Small intestine (tissue), 7 donors: ENCODE measurements around the gene HPS4. TPM values are rescaled to one million over a fixed set of nuclear protein-coding genes. Genes with fewer than 3 reads are reported as not detected.
"Not testable (repeated sequence)": the region's sequence is repeated elsewhere in the genome, so short reads cannot be mapped to it uniquely, and the experiment has no call there.

Experiments
- DNase-seq, 2 donors: peaks; one replicate each; pipeline versions ENCODE4 v3.0.0 to v3.0.0-alpha.2; 2013
- FAIRE-seq: peaks from 2 replicates; lab custom pipeline; 2012; peaks lifted over from hg19 to GRCh38; lab: Jason Lieb, UNC
- H3K27ac ChIP-seq, 3 donors: one replicate each; pipeline ENCODE4 v1.5.1; 2013; ENCODE audit warnings: low read length in 2 of 3, mild to moderate bottlenecking in 2 of 3, control low read depth in 1 of 3, inconsistent platforms in 1 of 3, low read depth in 1 of 3, moderate library complexity in 1 of 3
- H3K27me3 ChIP-seq, 3 donors: one replicate each; pipeline ENCODE4 v1.6.1; 2013; ENCODE audit warnings: low read length in 3 of 3, inconsistent platforms in 1 of 3; ENCODE audit not compliant: control insufficient read depth in 3 of 3, insufficient read depth in 3 of 3
- H3K36me3 ChIP-seq, 3 donors: one replicate each; pipeline ENCODE4 v1.6.1; 2013; ENCODE audit warnings: low read length in 3 of 3, inconsistent platforms in 1 of 3, low read depth in 1 of 3, mild to moderate bottlenecking in 1 of 3, moderate library complexity in 1 of 3; ENCODE audit not compliant: control insufficient read depth in 3 of 3, insufficient read depth in 2 of 3
- H3K4me1 ChIP-seq, 3 donors: one replicate each; pipeline ENCODE4 v1.6.1; 2013; ENCODE audit warnings: low read length in 2 of 3, inconsistent platforms in 1 of 3, low read depth in 1 of 3, mild to moderate bottlenecking in 1 of 3, moderate library complexity in 1 of 3; ENCODE audit not compliant: control insufficient read depth in 3 of 3, insufficient read depth in 2 of 3
- H3K4me3 ChIP-seq, 3 donors: one replicate each; pipeline ENCODE4 v1.5.1; 2013; ENCODE audit warnings: low read length in 3 of 3, control low read depth in 1 of 3, inconsistent platforms in 1 of 3, low read depth in 1 of 3, mild to moderate bottlenecking in 1 of 3, moderate library complexity in 1 of 3
- H3K9me3 ChIP-seq, 2 donors: one replicate each; pipeline ENCODE4 v1.6.1; 2013; ENCODE audit warnings: low read depth in 1 of 2, low read length in 1 of 2; ENCODE audit not compliant: control insufficient read depth in 2 of 2, insufficient read depth in 1 of 2
- WGBS, 3 donors: extraction: QIAGEN DNeasy Blood & Tissue Kit; methylation state at CpG; one replicate each; pipeline ENCODE4 v1.1.7; 2013; 5-methylcytosine and 5-hydroxymethylcytosine counted together
- polyA plus RNA-seq, 4 donors: library from polyadenylated mRNA; stranded (reverse) in 3 of 4; unstranded in 1 of 4; fragments of 200-250 nt in 3 of 4; fragments of 120-200 nt in 1 of 4; gene quantifications; one replicate each; pipeline versions ENCODE4 v1.2.1 to v1.2.3, GENCODE V29; 2013
- donor health status: healthy with polysubstance abuse.
- donor health status: control.
- donor health status: control.
- donor health status: Bipolar disorder and iron deficiency.
- donor health status: healthy.

Gene HPS4
- polyA plus RNA-seq, 4 donors, result 9.8 to 49.2 (median 14.3) TPM

DNA sequence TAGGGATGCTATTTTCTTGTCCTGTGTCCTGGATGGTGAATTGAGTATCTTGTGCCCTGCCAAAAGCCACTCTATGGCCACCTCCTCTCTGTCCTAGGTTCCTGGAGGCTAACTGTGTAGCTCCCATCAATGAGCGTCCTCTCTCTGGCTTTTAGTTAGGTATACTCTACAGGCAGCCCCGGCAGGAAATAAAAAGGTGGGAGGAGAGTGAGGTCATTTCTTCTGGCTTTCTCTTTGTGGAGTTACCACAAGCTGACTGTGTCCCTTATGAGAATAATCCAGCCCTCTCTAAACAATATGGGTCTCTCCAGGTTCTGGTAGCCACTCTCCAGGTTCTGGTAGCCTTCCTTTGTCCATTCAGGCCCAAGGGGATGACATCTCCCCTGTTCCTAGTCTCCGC, 66.2 kb downstream of the HPS4 start:
- no peak for DNase-seq
- WGBS, 3 donors, result 63 to 86% (median 76%) methylated on average over 3 of the region's 3 CpGs

DNA sequence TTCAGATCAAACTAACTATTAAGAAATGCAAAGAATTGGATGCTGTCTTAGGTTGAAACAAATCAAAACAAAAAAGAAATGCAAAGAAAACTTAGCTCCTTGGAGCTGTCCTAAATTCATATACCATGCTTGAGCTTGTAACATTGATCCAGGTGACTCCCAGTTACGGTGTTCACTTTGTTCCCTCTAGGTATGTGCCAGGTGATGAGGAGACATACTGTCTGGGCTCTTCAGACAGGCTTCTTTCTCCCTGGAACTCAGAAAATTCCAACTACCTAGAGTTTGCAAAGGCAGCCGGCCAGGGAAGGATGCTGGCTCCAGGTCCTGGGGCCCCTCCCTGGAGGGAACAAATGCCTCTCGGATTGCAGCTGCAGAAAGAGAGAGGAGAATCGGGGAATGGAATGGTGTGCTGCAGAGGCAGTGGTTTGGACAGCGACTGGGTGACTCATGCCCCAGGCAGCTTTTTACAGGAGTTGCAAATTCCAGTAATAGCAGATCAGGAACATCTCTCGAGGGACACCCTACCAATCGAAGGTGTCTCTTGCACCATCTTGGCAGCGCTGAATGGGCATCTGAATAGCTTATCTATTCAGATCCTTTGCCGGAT, 66.8 kb downstream of the HPS4 start:
- DNase-seq, result no peak
- H3K36me3 ChIP-seq, result no peaks in the 10 kb centered on the region
- peaks cover 0 to 9% (median 0%) of the 10 kb centered on the region in 3 donors for H3K27me3 ChIP-seq
- H3K27ac ChIP-seq, result no peak overlapping the region
- H3K4me1 ChIP-seq, result no peaks in the 10 kb centered on the region
- WGBS, 3 donors, result 31 to 54% (median 46%) methylated on average over 9 of the region's 9 CpGs
- H3K9me3 ChIP-seq, result no peaks in the 10 kb centered on the region
- FAIRE-seq, result no peak
- no peak overlapping the region for H3K4me3 ChIP-seq

More for the DNA sequence above, 66.2 kb downstream of the HPS4 start:
- Histone ChIP-seq H3K36me3 (no peaks in the 10 kb centered on the region), H3K27me3 (peaks cover 0 to 9% (median 0%) of the 10 kb centered on the region in 3 donors), H3K4me1 (no peaks in the 10 kb centered on the region), H3K4me3 (no peak overlapping the region), H3K9me3 (no peaks in the 10 kb centered on the region), H3K27ac (no peak overlapping the region)
- no peak for FAIRE-seq

DNA sequence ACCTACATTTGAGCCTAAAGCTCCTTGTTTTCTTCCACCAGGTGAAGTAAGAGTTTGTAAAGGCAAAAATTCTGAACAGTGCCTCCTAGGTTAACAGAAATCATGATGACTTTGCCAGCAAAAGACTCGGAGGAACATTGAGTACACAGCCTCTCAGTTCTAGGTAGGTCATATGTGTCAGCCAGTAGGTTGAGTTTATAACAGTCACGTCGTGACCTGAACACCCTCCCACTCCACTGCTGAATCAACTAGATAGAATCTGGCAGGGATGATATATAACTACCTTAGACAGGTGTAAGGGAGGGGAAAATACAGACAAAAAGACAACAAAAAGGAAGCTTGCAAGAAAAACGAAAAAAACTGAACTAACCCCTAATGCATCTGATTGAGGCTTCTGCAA, 67.3 kb downstream of the HPS4 start:
- H3K27me3 ChIP-seq, result peaks cover 0 to 9% (median 0%) of the 10 kb centered on the region in 3 donors
- no peak for FAIRE-seq
- WGBS, 3 donors, result 49 to 66% (median 51%) methylated on average over 4 of the region's 4 CpGs

DNA sequence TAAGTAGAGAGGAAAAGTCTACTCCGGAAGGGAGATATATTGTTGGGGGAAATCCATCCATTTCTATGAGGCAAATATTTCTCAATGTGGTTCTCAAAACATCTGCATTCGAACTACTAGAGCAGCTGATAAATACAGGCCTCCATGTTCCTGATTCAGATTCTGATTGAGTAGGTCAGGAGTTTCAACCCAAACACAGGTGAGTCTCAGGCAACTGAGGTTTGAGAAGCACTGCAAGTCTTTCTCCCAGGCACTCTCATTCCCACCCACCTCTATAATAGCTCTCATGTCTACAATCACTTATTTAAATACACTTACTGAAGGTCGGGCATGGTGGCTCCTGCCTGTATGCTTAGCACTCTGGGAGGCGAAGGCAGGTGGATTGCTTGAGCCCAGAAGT, 69.2 kb downstream of the HPS4 start:
- 75 to 78% (median 77%) methylated on average over 4 of the region's 4 CpGs for WGBS, 3 donors
- no peaks in the 10 kb centered on the region for H3K36me3 ChIP-seq
- no peak for DNase-seq
- FAIRE-seq, result no peak
- H3K4me3 ChIP-seq, result no peak overlapping the region
- H3K27ac ChIP-seq, result no peak overlapping the region
- no peaks in the 10 kb centered on the region for H3K9me3 ChIP-seq
- H3K27me3 ChIP-seq, result peaks cover 0 to 9% (median 2%) of the 10 kb centered on the region in 3 donors
- H3K4me1 ChIP-seq, result no peaks in the 10 kb centered on the region

More for the DNA sequence above, 67.3 kb downstream of the HPS4 start:
- no peak overlapping the region for H3K27ac ChIP-seq
- no peaks in the 10 kb centered on the region for H3K36me3 ChIP-seq
- no peak for DNase-seq
- no peaks in the 10 kb centered on the region for H3K9me3 ChIP-seq
- no peak overlapping the region for H3K4me3 ChIP-seq
- no peaks in the 10 kb centered on the region for H3K4me1 ChIP-seq

DNA sequence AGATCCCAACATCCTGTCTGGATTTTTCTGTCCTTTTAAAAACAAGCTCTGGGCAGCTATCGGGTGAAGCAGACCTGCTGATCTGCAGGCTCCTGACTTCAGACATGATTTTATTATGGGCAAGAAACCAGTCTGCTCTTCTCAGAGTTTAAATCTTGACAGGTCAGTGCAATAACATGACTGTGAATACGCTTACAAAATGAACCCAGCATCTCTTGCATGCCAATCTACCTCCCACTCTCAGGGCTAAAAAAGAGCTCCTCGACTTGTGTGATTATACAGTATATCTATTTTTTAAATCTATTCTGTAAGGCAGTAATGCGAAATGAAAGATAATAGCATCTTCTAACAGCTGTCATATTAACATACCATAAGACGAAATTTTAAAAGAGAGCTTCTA, 73.2 kb downstream of the HPS4 start:
- H3K36me3 ChIP-seq, result no peaks in the 10 kb centered on the region
- no peaks in the 10 kb centered on the region for H3K9me3 ChIP-seq
- no peak overlapping the region for H3K27ac ChIP-seq
- H3K4me1 ChIP-seq, result no peaks in the 10 kb centered on the region
- peaks cover 0 to 2% (median 0%) of the 10 kb centered on the region in 3 donors for H3K27me3 ChIP-seq
- H3K4me3 ChIP-seq, result no peak overlapping the region
- no peak for DNase-seq
- FAIRE-seq, result no peak
- WGBS, 3 donors, result 73 to 80% (median 75%) methylated on average over 5 of the region's 5 CpGs

DNA sequence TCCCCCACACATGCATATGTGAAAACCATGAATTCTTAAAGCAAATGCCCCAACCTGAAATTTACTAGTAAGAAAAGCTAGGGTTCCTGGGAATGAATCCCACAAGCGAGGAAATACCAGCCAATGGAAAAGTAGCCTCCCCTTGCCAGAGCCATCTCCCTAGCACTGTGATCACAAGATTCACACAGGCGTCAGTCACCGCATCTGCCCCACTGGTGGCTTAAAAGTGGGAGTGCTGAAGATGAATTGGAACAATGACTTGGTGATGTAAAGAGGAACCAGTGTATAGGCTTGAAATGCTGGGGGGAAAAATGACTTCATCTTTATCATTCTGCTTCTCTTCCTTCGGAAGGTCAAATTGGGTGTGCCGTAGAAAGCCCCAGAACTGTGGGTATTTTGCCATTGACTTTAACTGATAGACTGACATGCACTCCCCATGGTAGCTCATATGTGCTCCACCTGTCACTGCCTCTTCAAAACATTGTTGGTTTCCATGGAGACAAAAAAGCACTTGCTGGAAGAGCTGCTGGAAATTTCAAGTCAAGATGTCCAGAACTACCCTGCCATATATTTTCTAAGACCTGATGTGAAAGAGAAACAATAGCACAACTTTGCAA, 73.8 kb downstream of the HPS4 start:
- no peak overlapping the region for H3K4me3 ChIP-seq
- 46 to 71% (median 65%) methylated on average over 5 of the region's 5 CpGs for WGBS, 3 donors
- no peaks in the 10 kb centered on the region for H3K36me3 ChIP-seq
- DNase-seq (no peak), FAIRE-seq (no peak)
- no peak overlapping the region for H3K27ac ChIP-seq
- no peaks in the 10 kb centered on the region for H3K4me1 ChIP-seq
- no peaks in the 10 kb centered on the region for H3K9me3 ChIP-seq
- peaks cover 0 to 2% (median 0%) of the 10 kb centered on the region in 3 donors for H3K27me3 ChIP-seq

DNA sequence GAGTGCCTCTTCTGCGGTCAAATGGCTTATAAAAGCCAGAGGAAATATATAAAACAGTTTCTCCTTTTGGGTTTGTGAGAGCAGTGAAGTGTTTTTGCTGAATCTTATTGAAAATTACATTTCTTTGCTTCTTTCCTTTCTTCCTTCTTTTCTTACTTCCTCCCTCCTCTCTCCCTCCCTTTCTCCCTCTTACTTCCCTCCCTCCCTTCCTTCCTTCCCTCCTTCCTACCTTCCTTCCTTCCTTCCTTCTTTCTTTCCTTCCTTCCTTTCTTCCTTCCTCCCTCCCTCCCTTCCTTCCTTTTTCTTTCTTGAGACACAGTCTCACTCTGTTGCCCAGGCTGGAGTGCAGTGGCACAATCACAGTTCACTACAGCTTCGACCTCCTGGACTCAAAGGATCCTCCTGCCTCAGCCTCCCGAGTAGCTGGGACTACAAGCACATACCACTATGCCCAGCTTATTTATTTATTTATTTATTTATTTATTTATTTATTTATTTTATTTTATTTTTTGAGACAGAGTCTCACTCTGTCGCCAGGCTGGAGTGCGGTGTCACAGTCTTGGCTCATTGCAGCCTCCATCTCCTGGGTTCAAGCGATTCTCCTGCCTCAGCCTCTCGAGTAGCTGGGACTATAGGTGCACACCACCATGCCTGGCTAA, 74.9 kb downstream of the HPS4 start:
- H3K27me3 ChIP-seq, FAIRE-seq, H3K9me3 ChIP-seq, H3K27ac ChIP-seq, H3K4me3 ChIP-seq, H3K4me1 ChIP-seq, H3K36me3 ChIP-seq, DNase-seq: not testable (repeated sequence)
- WGBS, 3 donors, result 85 to 92% (median 91%) methylated on average over 7 of the region's 7 CpGs

DNA sequence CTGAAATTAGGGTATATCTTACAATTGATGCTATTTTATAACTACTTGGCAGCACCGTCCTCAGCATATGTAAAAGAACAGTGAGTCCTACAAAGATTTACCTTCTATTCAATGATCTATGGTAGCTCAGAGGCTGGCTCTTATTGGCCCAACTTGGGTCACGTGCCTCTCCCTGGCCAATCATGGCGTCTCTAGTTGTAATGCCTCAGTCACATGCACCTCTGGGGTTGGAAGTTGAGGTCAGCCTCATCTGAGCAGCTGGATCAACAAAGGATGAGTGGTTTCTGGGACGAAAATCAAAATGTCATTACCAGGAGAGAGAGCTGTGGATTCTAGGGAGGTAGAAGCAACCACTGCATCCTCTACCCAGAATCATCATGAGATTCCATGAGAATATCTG, 77.5 kb downstream of the HPS4 start:
- WGBS, 3 donors, result 80 to 83% (median 80%) methylated on average over 4 of the region's 4 CpGs
- FAIRE-seq (no peak), DNase-seq (no peak)
- H3K27me3 ChIP-seq, result peaks cover 0 to 3% (median 2%) of the 10 kb centered on the region in 3 donors
- no peak overlapping the region for H3K27ac ChIP-seq
- no peaks in the 10 kb centered on the region for H3K4me1 ChIP-seq
- H3K9me3 ChIP-seq, result no peaks in the 10 kb centered on the region
- no peaks in the 10 kb centered on the region for H3K36me3 ChIP-seq
- H3K4me3 ChIP-seq, result no peak overlapping the region
